SK-N-SH (cell line): Measurements from ENCODE around the gene C1orf226. TPM values are rescaled to one million over a fixed set of nuclear protein-coding genes. Genes with fewer than 3 reads are reported as not detected.

Experiments used
- polyA plus RNA-seq, 3 experiments: library from polyadenylated mRNA; depleted of rRNA; stranded (reverse); fragments of >200 nt; gene quantifications; 2 replicates each; pipeline ENCODE4 v1.2.3, GENCODE V29; 2012
- small RNA-seq, 7 experiments: library from RNA; depleted of rRNA; stranded (forward); fragments of <200 nt; gene quantifications; one replicate each; pipeline ENCODE3, GENCODE V24; 2012

C1orf226 gene
- polyA plus RNA-seq, 1 of the 3 experiments (the other 2 are of a cell fraction), result 0.03 TPM

Small RNA genes within 50 kb of the gene (small RNA-seq; reads per million reads assigned to genes)
- 0 to 0.26 (median 0) reads per million in 7 experiments for gene MIR556
- gene RNA5SP61, result 0 reads per million in 7 experiments

Other genes starting within 250 kb of the C1orf226 start
- gene SPATA46, start 4.9 kb upstream of the C1orf226 start, polyA plus RNA-seq (2012; rRNA removed), result not detected in 2 replicates
- gene SH2D1B, start 30.4 kb downstream of the C1orf226 start, polyA plus RNA-seq (2012; rRNA removed), result not detected in 2 replicates
- gene UHMK1, start 116.1 kb downstream of the C1orf226 start, polyA plus RNA-seq (2012; rRNA removed), result 7.4 and 12.3 TPM in 2 replicates
- 32.3 and 44.1 TPM in 2 replicates for gene UAP1, start 180.0 kb downstream of the C1orf226 start, polyA plus RNA-seq (2012; rRNA removed)